Stimulated activated CD8-positive, alpha-beta memory T cell treated with anti-CD3 and anti-CD28 coated beads, Interleukin-4, amount 100 ng/mL, for 48 hours (primary cell): ENCODE results near the gene NOX5.
"Not testable (repeated sequence)": the region's sequence is repeated elsewhere in the genome, so short reads cannot be mapped to it uniquely, and the experiment has no call there.

Experiments
- DNase-seq: peaks from one replicate; pipeline ENCODE4 v3.0.0-alpha.2; 2020

NOX5 gene

GRCh38 chr15:69014454-69014853 lies at the start of gene NOX5:
Gene NOX5 (plus strand): TSS chr15:69014695. CDS start chr15:69014736, 41 bp downstream.
- no peak for DNase-seq

- no peak for DNase-seq
Measured at GRCh38 chr15:68966996-68967395, 47.5 kb upstream of the NOX5 start.

GRCh38 chr15:68967948-68968347 lies 46.5 kb upstream of the NOX5 start:
- DNase-seq = no peak

GRCh38 chr15:68969298-68969697 lies 45.2 kb upstream of the NOX5 start:
- no peak for DNase-seq

GRCh38 chr15:68972201-68973065 lies 42.1 kb upstream of the NOX5 start:
- no peak for DNase-seq

GRCh38 chr15:68975651-68976160 lies 38.8 kb upstream of the NOX5 start:
- not testable (repeated sequence) for DNase-seq

- DNase-seq = not testable (repeated sequence)
Measured at GRCh38 chr15:68977426-68977825, 37.1 kb upstream of the NOX5 start.

- DNase-seq = no peak
Measured at GRCh38 chr15:68979006-68979405, 35.5 kb upstream of the NOX5 start.

- DNase-seq = no peak
Measured at GRCh38 chr15:68979816-68980215, 34.7 kb upstream of the NOX5 start.

- DNase-seq = no peak
Measured at GRCh38 chr15:68980786-68981185, 33.7 kb upstream of the NOX5 start.

GRCh38 chr15:68981941-68982340 lies 32.6 kb upstream of the NOX5 start:
- no peak for DNase-seq

GRCh38 chr15:68982976-68983563 lies 31.4 kb upstream of the NOX5 start:
- DNase-seq = no peak

- DNase-seq = no peak
Measured at GRCh38 chr15:68983961-68984481, 30.5 kb upstream of the NOX5 start.

GRCh38 chr15:68984586-68984985 lies 29.9 kb upstream of the NOX5 start:
- no peak for DNase-seq

- no peak for DNase-seq
Measured at GRCh38 chr15:68985361-68985891, 29.1 kb upstream of the NOX5 start.

GRCh38 chr15:68986322-68986721 lies 28.2 kb upstream of the NOX5 start:
- no peak for DNase-seq

GRCh38 chr15:68987120-68987519 lies 27.4 kb upstream of the NOX5 start:
- DNase-seq = no peak

GRCh38 chr15:68987676-68988075 lies 26.8 kb upstream of the NOX5 start:
- no peak for DNase-seq

GRCh38 chr15:68989541-68990230 lies 24.8 kb upstream of the NOX5 start:
- DNase-seq = no peak

- DNase-seq = no peak
Measured at GRCh38 chr15:68990231-68990991, 24.1 kb upstream of the NOX5 start.

GRCh38 chr15:68990992-68991500 lies 23.4 kb upstream of the NOX5 start:
- no peak for DNase-seq

- no peak for DNase-seq
Measured at GRCh38 chr15:68991723-68992122, 22.8 kb upstream of the NOX5 start.
